GM19025 (cell line): ENCODE results near the gene PRKG1.

ENCODE experiments used
- ATAC-seq: cut with Tn5 transposase; IDR thresholded peaks from one replicate; pipeline ENCODE4 v1.9.1; 2021; ENCODE audit warnings: mild to moderate bottlenecking, low read depth, moderate library complexity; ENCODE audit not compliant: unreplicated experiment

Gene PRKG1

DNA sequence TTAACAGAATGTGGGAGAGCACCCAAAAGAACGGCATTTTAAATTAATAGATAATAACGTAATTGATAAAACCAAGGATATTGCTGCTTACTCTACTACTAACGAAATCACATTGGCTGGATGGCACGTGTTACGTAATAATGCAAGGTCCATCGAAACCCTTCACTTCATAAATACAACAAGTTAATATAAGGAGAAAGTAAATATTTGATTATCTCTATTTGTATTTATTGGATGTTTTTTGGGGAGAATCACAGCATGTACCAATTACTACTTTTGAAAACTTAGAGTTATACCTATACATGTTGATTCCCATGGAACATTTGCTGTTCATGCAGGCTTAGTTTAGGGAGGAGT lies 1.6 kb downstream of the PRKG1 start:
- ATAC-seq: no peak

DNA sequence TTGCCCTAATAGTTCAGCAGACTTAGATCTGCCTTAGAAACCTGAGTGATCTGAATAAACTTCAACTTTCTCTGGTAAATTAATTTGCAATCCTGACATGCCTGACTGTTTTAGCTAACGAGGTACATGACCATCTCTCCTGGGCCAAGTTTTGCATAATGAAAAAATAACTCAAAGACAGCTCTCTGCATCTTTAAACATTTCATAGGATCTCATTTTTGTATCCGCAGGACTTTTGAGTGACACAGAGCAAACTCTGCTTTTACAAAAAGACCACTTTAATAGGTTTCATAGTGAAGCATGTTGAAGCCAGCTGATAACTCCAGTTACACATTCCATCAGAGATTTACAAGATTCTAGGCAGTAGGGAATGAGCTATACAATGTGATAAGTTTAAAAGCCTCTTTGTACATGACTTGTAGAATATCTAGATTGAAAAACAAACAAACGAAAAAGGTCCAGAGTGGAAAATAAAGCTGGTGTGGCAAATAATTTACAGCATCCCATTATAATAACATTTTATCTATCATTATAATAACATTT lies 2.1 kb downstream of the PRKG1 start:
- ATAC-seq: no peak

DNA sequence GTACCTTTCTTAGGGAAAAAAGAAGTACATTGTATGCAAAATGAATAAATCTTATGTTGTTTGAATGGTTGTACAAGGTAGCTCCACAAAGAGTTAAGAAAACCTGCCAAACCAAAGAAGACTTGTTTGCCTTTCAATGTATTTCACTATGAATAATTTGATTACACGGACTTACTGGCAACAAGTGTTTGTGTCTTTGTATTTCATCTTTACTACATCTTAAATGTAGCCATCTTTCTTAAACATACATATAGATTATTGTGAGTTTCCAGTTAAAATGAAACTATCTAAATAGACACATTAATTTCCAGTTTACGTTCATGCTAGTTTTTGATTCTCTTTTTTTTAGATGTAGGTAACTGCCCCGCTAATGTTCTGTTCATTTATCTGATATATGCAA lies 2.8 kb downstream of the PRKG1 start:
- no peak for ATAC-seq

- no peak for ATAC-seq
These were observed 3.2 kb downstream of the PRKG1 start for GRCh38 chr10:51077507-51077906.

DNA sequence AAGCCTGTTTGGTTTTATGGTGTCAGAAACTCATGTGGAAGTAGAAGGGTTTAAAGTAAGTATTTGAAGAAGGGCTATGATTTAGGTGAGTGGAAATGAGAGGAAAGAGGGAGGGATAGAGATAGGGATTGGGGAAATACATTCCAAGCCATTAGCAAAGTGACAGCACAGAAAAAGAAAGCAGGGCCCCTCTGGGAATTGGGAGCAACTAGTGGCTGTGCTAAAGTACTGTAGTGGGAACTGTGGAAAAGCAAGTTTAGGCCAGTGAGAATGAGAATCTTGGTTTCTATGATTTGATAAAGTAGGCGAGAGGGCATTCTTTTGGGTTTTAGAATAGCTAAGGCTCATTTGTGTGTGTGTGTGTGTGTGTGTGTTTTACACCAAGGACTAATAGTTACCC lies 5.0 kb downstream of the PRKG1 start:
- ATAC-seq: no peak

GRCh38 chr10:51079766-51080165 lies 5.5 kb downstream of the PRKG1 start:
- ATAC-seq: no peak

DNA sequence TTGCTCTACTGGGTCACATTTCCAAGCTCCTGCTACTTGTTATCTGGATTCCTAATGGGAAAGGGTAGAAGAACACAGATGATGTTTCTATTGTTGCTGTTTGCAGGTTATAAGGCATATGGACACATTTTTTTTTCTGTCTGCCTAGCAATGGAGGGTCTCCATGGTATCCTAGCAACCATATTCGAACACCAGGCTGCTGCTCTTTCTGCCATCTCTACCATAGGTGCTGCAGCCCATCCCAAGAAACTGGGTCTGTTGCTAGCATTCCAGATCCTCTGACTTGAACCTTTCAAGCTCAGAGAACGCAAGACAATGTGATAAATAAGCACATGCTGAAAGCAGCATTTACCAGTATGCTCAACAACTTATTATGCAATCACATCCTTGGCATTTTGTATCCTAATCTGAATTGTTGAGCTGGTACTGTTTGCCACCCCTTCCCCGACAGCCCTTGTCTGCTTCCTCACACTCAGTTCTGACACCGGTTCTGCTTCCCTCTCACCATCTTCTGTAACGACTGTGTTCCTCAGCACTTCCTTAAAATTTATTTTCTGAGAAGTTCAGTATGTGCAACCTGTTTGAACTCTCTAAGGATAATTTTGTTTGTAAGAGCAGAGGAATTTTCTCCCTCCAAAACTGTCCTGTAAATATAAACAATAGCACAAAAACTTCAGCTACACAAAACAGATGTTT lies 6.2 kb downstream of the PRKG1 start:
- ATAC-seq: no peak

GRCh38 chr10:51082857-51083256 lies 8.6 kb downstream of the PRKG1 start:
- no peak for ATAC-seq

GRCh38 chr10:51083356-51083853 lies 9.1 kb downstream of the PRKG1 start:
- no peak for ATAC-seq

GRCh38 chr10:51085204-51085603 lies 10.9 kb downstream of the PRKG1 start:
- ATAC-seq: no peak

DNA sequence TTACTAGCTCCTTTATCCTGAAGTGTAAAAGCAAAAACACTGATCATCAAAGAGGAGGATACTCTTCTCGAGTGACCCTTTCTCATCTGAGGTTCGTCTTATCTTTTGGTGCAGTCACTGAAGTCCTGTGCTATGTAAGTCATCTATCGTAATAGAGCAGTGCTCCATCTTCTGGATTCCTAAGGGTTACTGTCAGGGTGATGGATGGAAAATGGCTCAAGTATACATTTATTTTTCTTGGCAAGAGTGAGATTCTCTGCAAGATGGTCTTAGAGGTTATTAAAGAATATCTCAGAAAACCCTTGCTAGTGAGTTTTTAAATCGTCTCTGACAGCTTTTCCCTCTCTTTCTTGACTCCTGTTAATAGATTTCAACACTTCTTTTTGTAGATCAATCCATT lies 12.4 kb downstream of the PRKG1 start:
- no peak for ATAC-seq

- no peak for ATAC-seq
These were observed 12.8 kb downstream of the PRKG1 start for GRCh38 chr10:51087114-51087513.

DNA sequence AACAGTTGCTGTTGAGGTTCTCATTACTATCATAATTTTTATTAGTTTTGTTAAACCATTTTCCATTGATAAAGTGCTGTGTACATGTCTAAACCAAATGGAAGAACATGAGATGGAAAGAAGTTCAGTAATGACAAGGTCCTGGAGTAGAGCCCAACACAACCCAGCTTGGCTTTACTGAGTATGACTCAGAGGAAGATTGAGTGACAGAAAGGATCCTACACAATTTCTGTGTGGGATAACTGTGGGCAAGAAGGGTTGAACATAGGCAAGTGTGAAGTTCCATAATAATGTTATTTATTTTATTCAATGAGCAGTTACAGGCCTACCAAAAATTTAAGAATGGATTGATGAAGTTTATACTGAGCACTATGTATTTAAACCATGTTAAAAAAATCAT lies 15.9 kb downstream of the PRKG1 start:
- ATAC-seq: no peak

GRCh38 chr10:51092402-51092801 lies 18.1 kb downstream of the PRKG1 start:
- ATAC-seq: no peak

DNA sequence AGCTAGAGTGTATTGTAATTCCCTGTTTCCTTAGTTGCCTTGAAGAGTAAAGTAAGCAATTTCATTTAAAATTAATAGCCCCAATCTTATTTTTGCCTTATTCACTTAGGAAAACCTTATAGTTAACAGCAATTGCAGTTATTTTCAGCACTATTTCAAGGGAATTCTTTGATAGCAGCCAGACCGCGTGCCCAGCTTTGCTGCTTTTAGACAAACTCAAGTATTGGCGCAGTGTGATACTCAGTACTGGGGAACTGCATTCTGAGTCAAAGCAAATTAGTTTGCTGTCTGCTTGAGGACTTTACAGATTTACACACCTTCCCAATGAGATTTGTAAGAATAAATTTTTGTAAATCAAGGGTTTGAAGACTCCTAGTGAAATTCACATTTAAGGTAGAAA lies 21.2 kb downstream of the PRKG1 start:
- ATAC-seq: no peak

GRCh38 chr10:51097546-51097945 lies 23.3 kb downstream of the PRKG1 start:
- ATAC-seq: no peak

DNA sequence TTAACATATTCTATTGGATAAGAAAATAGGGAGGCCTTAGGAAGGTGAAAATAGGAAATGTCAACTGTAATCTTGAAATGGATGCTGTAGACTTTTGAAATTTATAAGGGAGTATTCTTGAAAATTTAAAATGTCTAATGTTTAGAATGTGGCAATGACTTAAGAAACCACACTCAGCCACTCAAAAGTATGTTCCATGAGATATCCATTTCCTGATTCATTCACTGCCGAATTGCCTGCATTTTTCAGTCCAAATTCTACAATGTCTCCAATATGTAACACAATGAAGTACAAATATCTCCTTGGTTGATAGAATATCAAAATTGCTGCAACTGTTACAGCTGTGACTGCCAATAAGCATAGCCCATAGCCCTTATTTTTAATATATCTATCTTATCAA lies 25.9 kb downstream of the PRKG1 start:
- ATAC-seq: no peak

DNA sequence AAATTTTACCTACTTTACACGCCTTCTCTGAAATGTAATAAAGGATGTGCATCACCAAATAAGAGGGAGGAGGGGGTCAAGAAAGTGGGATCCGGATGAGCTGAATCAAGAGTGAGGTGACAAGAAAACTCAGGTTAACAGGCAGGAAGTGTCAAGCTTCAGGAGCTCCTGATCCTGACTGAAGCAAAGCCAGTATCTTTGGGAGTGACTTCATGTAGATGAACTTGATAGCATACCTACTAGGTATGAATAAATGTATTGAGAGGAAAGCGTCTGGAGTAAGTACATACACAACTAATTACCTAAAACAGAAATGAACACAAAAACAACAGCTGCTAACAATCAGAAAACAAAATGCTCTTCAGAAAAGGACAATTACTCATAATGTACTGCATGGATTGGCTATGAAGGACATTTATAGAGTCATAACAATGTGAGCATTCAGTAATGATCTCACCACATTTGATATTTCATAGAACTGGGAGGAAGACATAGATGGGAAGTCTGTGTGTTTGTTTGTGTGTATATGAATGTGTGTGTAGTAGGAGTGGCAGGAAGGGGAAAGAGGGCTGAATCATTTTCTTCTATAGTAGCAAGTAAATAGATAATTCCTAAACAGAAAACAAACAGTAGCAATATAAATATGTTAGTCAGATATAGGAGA lies 29.4 kb downstream of the PRKG1 start:
- ATAC-seq: no peak

DNA sequence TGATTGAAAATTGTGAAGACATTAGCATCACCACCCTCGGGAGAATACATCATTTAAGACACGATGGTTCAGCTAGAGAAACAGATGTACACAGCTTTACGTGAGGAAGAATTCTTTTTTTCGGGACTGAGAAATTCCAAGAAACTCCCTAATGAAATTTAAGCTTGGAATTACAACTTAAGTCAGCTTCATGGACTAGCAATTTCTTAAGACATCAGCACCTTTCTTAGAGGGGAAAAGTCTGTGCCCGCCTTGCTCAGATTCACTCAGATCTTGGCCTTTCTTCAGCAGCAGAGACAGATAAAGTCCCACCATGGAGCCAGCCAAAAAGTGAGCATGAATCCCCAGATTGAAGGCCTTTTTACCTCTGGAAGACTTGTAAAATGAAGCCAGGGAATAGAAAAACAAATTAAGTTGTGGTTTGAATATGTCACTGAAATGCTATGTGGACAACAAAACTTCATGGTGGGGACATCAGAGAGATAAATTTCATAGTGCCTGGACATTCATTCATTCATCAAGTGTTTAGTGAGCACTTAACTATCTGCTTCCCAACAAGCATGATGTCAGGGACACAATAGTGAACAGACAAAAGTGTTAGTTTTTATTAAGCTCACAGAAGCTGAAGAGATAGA lies 32.1 kb downstream of the PRKG1 start:
- ATAC-seq: no peak

GRCh38 chr10:51108406-51108805 lies 34.1 kb downstream of the PRKG1 start:
- ATAC-seq: no peak

GRCh38 chr10:51109801-51110533 lies 35.7 kb downstream of the PRKG1 start:
- no peak for ATAC-seq
